Pancreas (tissue), 10 donors: Measurements from ENCODE around the gene IPCEF1. TPM values are rescaled to one million over a fixed set of nuclear protein-coding genes. Genes with fewer than 3 reads are reported as not detected.

Experiments used
- ATAC-seq, 4 donors: fragments of 200-7000 bp; cut with Tn5 transposase; one replicate each; pipeline versions ENCODE4 v1.8.0 to v1.9.1; 2020; ENCODE audit warnings: mild to moderate bottlenecking in 4 of 4, moderate library complexity in 4 of 4
- DNase-seq, 6 donors: peaks; one replicate each; pipeline ENCODE4 v3.0.0-alpha.2; 2020
- FAIRE-seq: peaks from 2 replicates; lab custom pipeline; 2012; peaks lifted over from hg19 to GRCh38; lab: Jason Lieb, UNC
- H3K27ac ChIP-seq, 4 donors: fragments of 200-600 bp; sonication (generic); 1 replicate in 3 of 4; 2 replicates in 1 of 4; pipeline versions ENCODE4 v1.5.0 to v1.8.0; 2020
- H3K27me3 ChIP-seq, 4 donors: fragments of 200-600 bp; one replicate each; pipeline ENCODE4 v1.8.0; 2021
- H3K36me3 ChIP-seq, 3 donors: fragments of 200-600 bp; sonication (generic) in 1 of 3; one replicate each; pipeline versions ENCODE4 v1.5.0 to v1.8.0; 2020 to 2021
- H3K4me1 ChIP-seq, 3 donors: fragments of 200-600 bp; one replicate each; pipeline ENCODE4 v1.8.0; 2021
- H3K4me3 ChIP-seq, 4 donors: fragments of 200-600 bp; sonication (generic) in 2 of 4; one replicate each; pipeline versions ENCODE4 v1.5.0 to v1.8.0; 2020 to 2021
- H3K9me3 ChIP-seq, 4 donors: fragments of 200-600 bp; one replicate each; pipeline ENCODE4 v1.8.0; 2021
- WGBS, 2 donors: extraction: QIAGEN DNeasy Blood & Tissue Kit; methylation state at CpG; one replicate each; pipeline ENCODE4 v1.1.7; 2013; 5-methylcytosine and 5-hydroxymethylcytosine counted together
- intact Hi-C, 3 donors: fragments of 100-400 bp; cut with DNase I; formaldehyde crosslinking; loops; one replicate each; pipeline versions ENCODE4 v1.11.1 to v1.14.2; 2022
- polyA plus RNA-seq, 2 donors: library from polyadenylated mRNA; stranded (reverse); fragments of 200-250 nt; gene quantifications; one replicate each; pipeline ENCODE4 v1.2.3, GENCODE V29; 2013
- total RNA-seq, 6 donors: library from RNA; stranded (reverse); fragmentation: NEBNext Ultra II Directional in 4 of 6; extraction: Animal tissue kit (Norgen Biotek cat#: 25700) in 4 of 6; gene quantifications; one replicate each; pipeline versions ENCODE4 v1.2.1 to v1.2.4, GENCODE V29; 2021 to 2023
- TF ChIP-seq, protein P1 (sequence below), 4 donors: fragments of 200-600 bp; sonication (generic) in 3 of 4; IDR thresholded peaks; one replicate each; pipeline versions ENCODE4 v1.5.0 to v1.8.0; 2021; ENCODE audit warnings: antibody characterized with exemption in 4 of 4
- donor health status: healthy with polysubstance abuse.
- donor health status: DM: no; HTN: no; CAD: no; lungs with moderate emphysema.
- donor health status: DM: no; HTN: no; CAD: no.
- donor health status: control.
- donor health status: control.
- donor health status: Bipolar disorder and iron deficiency.
- donor health status: DM: yes; HTN: yes; CAD: no.
- donor health status: DM: no; HTN: no; CAD: no.
- donor health status: DM: no; HTN: no; CAD: no.
- donor health status: DM: yes; HTN: yes; CAD: no.

Gene IPCEF1
- total and polyA plus RNA-seq, 8 donors: 0.53 to 4.4 (median 1.8) TPM

DNA sequence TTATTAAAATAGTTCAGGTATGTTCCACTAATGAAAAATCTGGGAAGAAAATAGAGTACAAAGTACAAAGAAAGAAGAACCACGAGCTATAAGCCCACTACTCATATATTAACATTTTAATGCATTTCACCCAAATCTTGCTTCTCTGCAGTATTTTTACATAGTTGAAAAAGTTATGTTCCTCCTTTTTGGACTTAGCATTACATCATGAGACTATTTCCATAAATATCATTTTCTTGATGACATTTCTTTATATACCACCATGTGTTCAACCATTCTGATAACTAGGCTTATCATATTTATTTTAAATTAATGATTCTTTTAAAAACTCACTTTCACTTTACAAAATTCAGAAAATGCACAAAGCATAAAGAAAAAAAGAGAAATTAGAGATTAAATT, 3.0 kb downstream of the IPCEF1 start:
- TF ChIP-seq, protein P1, sequence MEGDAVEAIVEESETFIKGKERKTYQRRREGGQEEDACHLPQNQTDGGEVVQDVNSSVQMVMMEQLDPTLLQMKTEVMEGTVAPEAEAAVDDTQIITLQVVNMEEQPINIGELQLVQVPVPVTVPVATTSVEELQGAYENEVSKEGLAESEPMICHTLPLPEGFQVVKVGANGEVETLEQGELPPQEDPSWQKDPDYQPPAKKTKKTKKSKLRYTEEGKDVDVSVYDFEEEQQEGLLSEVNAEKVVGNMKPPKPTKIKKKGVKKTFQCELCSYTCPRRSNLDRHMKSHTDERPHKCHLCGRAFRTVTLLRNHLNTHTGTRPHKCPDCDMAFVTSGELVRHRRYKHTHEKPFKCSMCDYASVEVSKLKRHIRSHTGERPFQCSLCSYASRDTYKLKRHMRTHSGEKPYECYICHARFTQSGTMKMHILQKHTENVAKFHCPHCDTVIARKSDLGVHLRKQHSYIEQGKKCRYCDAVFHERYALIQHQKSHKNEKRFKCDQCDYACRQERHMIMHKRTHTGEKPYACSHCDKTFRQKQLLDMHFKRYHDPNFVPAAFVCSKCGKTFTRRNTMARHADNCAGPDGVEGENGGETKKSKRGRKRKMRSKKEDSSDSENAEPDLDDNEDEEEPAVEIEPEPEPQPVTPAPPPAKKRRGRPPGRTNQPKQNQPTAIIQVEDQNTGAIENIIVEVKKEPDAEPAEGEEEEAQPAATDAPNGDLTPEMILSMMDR (IDR thresholded peaks at IDR 0.05): no peak
- DNase-seq (no peak), ATAC-seq (no peak), FAIRE-seq (no peak)
- H3K4me3 ChIP-seq: no peak overlapping the region
- no peaks in the 10 kb centered on the region for H3K36me3 ChIP-seq
- no peaks in the 10 kb centered on the region for H3K4me1 ChIP-seq
- intact Hi-C loops: no loop called here
- 77 to 80% methylated on average over 1 of the region's 1 CpG for WGBS, 2 donors
- H3K27me3 ChIP-seq: no peaks in the 10 kb centered on the region
- no peak overlapping the region for H3K27ac ChIP-seq
- H3K9me3 ChIP-seq: no peaks in the 10 kb centered on the region

DNA sequence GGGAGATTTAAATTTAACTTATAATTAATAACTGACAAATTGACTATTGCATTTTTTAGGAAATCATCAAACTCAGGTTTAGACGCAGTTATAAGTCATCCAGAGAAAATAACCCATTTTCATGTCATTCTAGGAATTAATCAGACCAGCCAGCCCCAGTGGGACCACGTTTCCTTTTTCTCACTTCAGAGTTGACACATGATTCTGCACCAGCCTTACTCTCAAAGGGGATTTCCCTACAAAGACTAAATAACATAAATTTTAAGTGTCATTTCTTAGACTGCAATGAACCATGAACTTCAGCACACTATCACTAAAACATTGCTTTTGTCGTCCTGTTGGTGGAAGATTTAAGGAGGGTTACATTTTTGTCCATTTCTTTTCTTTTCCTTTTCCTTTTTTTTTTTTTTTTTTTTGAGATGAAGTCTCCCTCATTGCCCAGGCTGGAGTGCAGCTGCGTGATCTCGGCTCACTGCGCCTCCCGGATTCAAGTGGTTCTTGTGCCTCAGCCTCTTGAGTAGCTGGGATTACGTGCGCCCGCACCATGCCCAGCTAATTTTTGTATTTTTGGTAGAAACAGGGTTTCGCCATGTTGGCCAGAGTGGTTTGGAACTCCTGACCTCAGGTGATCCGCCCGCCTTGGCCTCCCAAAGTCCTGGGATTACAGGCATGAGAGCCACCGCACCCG, 3.6 kb downstream of the IPCEF1 start:
- Histone ChIP-seq H3K27me3 (no peaks in the 10 kb centered on the region), H3K4me1 (no peaks in the 10 kb centered on the region), H3K4me3 (no peak overlapping the region), H3K27ac (no peak overlapping the region), H3K36me3 (no peaks in the 10 kb centered on the region), H3K9me3 (no peaks in the 10 kb centered on the region)
- FAIRE-seq (no peak), ATAC-seq (no peak), DNase-seq (no peak)
- intact Hi-C loops: no loop called here
- TF ChIP-seq, protein P1 (IDR thresholded peaks at IDR 0.05): no peak
- 90 to 94% methylated on average over 15 of the region's 15 CpGs for WGBS, 2 donors

DNA sequence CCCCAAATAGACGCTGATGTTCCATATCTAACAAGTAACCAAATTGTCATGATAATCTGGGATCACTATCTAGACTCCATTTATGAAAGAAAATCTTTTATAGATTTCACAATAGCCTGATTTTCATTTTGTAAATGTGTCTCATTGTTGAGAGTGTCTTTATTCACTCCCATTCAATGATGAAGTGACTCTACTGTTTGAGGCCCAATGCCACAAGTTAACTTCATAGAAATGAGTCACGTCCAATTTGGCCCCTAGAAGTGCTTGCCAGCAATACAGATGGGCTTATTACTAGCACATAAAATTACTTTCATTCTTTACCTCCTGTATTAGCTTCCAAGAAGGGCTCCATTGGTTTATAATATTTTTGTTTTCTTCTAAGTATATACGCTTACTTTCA, 6.3 kb downstream of the IPCEF1 start:
- Histone ChIP-seq H3K36me3 (no peaks in the 10 kb centered on the region), H3K27me3 (no peaks in the 10 kb centered on the region), H3K4me3 (no peak overlapping the region), H3K9me3 (peaks cover 0 to 3% (median 0%) of the 10 kb centered on the region in 4 donors), H3K4me1 (no peaks in the 10 kb centered on the region), H3K27ac (no peak overlapping the region)
- FAIRE-seq (no peak), DNase-seq (no peak), ATAC-seq (no peak)
- TF ChIP-seq, protein P1 (IDR thresholded peaks at IDR 0.05): no peak
- intact Hi-C loops: no loop called here
- WGBS, 2 donors: 81 to 86% methylated on average over 3 of the region's 3 CpGs

DNA sequence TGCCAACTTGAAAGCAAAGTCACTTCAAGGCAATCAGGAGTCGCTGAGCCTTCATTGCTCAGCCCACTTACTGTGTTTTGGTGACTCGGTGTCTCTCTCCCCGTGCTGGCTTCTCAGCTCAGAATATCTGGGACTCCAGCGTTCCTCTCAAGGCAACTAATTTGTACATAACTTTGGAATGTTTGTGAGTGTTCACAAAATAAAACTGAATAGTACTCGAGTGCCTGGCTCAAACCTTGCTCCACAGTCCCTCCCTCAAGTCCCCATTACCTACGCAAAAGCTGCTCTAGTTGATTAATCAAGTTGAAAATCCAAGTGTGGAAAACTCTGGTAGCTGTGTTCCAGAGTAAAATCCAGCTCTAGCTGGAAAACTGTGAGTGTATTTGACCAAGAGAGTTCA, 8.6 kb downstream of the IPCEF1 start:
- Histone ChIP-seq H3K27me3 (no peaks in the 10 kb centered on the region), H3K4me1 (peaks cover 0 to 4% (median 0%) of the 10 kb centered on the region in 3 donors), H3K4me3 (no peak overlapping the region), H3K9me3 (peaks cover 0 to 3% (median 0%) of the 10 kb centered on the region in 4 donors), H3K27ac (no peak overlapping the region), H3K36me3 (no peaks in the 10 kb centered on the region)
- DNase-seq (no peak), FAIRE-seq (no peak), ATAC-seq (no peak)
- intact Hi-C loops: no loop called here
- 91% methylated on average over 6 of the region's 6 CpGs for WGBS, 2 donors
- TF ChIP-seq, protein P1 (IDR thresholded peaks at IDR 0.05): no peak

DNA sequence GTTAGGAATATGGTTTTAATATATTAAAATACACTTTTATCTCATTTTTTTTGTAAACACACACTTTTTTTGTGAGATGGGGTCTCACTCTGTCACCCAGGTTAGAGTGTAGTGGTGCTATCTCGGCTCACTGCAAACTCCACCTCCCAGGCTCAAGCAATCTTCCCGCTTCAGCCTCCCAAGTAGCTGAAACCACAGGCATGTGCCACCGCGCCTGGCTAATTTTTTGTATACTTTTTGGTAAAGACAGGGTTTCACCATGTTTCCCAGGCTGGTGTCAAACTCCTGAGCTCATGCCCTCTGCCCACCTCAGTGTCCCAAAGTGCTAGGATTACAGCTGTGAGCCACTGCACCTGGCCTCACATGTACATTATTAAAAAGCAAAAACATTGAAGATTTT, 10.8 kb downstream of the IPCEF1 start:
- H3K27me3 ChIP-seq: no peaks in the 10 kb centered on the region
- DNase-seq (no peak), ATAC-seq (no peak), FAIRE-seq (no peak)
- H3K27ac ChIP-seq: no peak overlapping the region
- no peak overlapping the region for H3K4me3 ChIP-seq
- no peaks in the 10 kb centered on the region for H3K36me3 ChIP-seq
- peaks cover 0 to 3% (median 0%) of the 10 kb centered on the region in 4 donors for H3K9me3 ChIP-seq
- TF ChIP-seq, protein P1 (IDR thresholded peaks at IDR 0.05): no peak
- 95 to 98% methylated on average over 4 of the region's 4 CpGs for WGBS, 2 donors
- intact Hi-C loops: no loop called here
- peaks cover 0 to 4% (median 0%) of the 10 kb centered on the region in 3 donors for H3K4me1 ChIP-seq
